ENCODE results near the gene SSTR1.

- TF ChIP-seq, protein P1, sequence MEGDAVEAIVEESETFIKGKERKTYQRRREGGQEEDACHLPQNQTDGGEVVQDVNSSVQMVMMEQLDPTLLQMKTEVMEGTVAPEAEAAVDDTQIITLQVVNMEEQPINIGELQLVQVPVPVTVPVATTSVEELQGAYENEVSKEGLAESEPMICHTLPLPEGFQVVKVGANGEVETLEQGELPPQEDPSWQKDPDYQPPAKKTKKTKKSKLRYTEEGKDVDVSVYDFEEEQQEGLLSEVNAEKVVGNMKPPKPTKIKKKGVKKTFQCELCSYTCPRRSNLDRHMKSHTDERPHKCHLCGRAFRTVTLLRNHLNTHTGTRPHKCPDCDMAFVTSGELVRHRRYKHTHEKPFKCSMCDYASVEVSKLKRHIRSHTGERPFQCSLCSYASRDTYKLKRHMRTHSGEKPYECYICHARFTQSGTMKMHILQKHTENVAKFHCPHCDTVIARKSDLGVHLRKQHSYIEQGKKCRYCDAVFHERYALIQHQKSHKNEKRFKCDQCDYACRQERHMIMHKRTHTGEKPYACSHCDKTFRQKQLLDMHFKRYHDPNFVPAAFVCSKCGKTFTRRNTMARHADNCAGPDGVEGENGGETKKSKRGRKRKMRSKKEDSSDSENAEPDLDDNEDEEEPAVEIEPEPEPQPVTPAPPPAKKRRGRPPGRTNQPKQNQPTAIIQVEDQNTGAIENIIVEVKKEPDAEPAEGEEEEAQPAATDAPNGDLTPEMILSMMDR (IDR thresholded peaks at IDR 0.05; ENCODE audit: insufficient read depth, low read length, poor library complexity, severe bottlenecking) = no peak
- no peak for TF ChIP-seq EZH2phosphoT487 (conservative IDR thresholded peaks at IDR 0.05; ENCODE audit: low read length)
Observed at GRCh38 chr14:38233218-38233617, 25.5 kb downstream of the SSTR1 start.
